ENCODE data around the gene NUDT22. TPM values are rescaled to one million over a fixed set of nuclear protein-coding genes. Genes with fewer than 3 reads are reported as not detected.
A peak's percentile ranks its signal among the peaks of the same experiment; 100 is the strongest.

The NUDT22 gene
- total and polyA plus RNA-seq, 2 experiments from 2014 or later: 33.9 to 67.0 TPM

GRCh38 chr11:64249563-64250414 is 23.7 kb downstream of the NUDT22 start:
- DNase-seq (ENCODE audit: low spot score) (peak; percentile 78), ATAC-seq (peak; percentile 3)
- H4K20me1 ChIP-seq (replicated peaks; ENCODE audit: insufficient read depth): no peaks in the 10 kb centered on the region; the same call in none of the 2 replicates
- no peaks in the 10 kb centered on the region for H3K36me3 ChIP-seq (ENCODE audit: insufficient read depth)
- peaks cover 34% of the 10 kb centered on the region for H3K27me3 Mint-ChIP-seq (ENCODE audit: insufficient read depth, low read depth, poor library complexity)
- no peaks in the 10 kb centered on the region for H3K9me3 Mint-ChIP-seq
- H2AFZ ChIP-seq: no peak overlapping the region
- peak overlapping the region; percentile 96 for H3K27ac ChIP-seq (ENCODE audit: low read depth)
- H3K4me3 ChIP-seq: peak overlapping the region; percentile 100
- peaks cover 32% of the 10 kb centered on the region for H3K4me1 ChIP-seq (ENCODE audit: insufficient read depth)
- H3K9me2 ChIP-seq (ENCODE audit: insufficient read depth): no peaks in the 10 kb centered on the region
- H3K36me3 Mint-ChIP-seq (ENCODE audit: low read depth): peaks cover 8% of the 10 kb centered on the region; the same call in 2 of the 3 replicates
- H3K27ac Mint-ChIP-seq: peak overlapping the region; percentile 94
- peaks cover 38% of the 10 kb centered on the region for H3F3A ChIP-seq (replicated peaks; ENCODE audit: low read depth)
- H3K27me3 ChIP-seq (ENCODE audit: insufficient read depth): no peaks in the 10 kb centered on the region
- H3K4me2 ChIP-seq: peak overlapping the region; percentile 100
- peaks cover 39% of the 10 kb centered on the region for H3K4me1 Mint-ChIP-seq
- peaks cover 33% of the 10 kb centered on the region for H3K79me2 ChIP-seq (replicated peaks; ENCODE audit: insufficient read depth)
- peak overlapping the region; percentile 88 for H3K4me3 Mint-ChIP-seq
- TF ChIP-seq ETS1 (IDR thresholded peaks at IDR 0.05): peak; percentile 50; the same call in 1 of the 2 replicates
- peak; percentile 21; the same call in 1 of the 2 replicates for TF ChIP-seq POLR2AphosphoS5 (IDR thresholded peaks at IDR 0.05; ENCODE audit: low read depth)
- TF ChIP-seq NANOG (IDR thresholded peaks at IDR 0.05; ENCODE audit: borderline replicate concordance): no peak

GRCh38 chr11:64250415-64251015 is 24.4 kb downstream of the NUDT22 start:
- Mint-ChIP-seq H3K4me1 (peaks cover 39% of the 10 kb centered on the region), H3K36me3 (ENCODE audit: low read depth) (peaks cover 13% of the 10 kb centered on the region), H3K27me3 (ENCODE audit: insufficient read depth, low read depth, poor library complexity) (peaks cover 32% of the 10 kb centered on the region), H3K4me3 (peak overlapping the region; percentile 88), H3K9me3 (no peaks in the 10 kb centered on the region), H3K27ac (peak overlapping the region; percentile 94)
- DNase-seq (ENCODE audit: low spot score) (peak; percentile 59), ATAC-seq (peak; percentile 1)
- Histone ChIP-seq H3K27ac (ENCODE audit: low read depth) (peak overlapping the region; percentile 96), H3K9me2 (ENCODE audit: insufficient read depth) (no peaks in the 10 kb centered on the region), H3K79me2 (replicated peaks; ENCODE audit: insufficient read depth) (peaks cover 27% of the 10 kb centered on the region), H3K36me3 (ENCODE audit: insufficient read depth) (no peaks in the 10 kb centered on the region), H3K27me3 (ENCODE audit: insufficient read depth) (no peaks in the 10 kb centered on the region), H3K4me2 (peak overlapping the region; percentile 100), H2AFZ (no peak overlapping the region; the same call in 1 of the 2 replicates), H4K20me1 (replicated peaks; ENCODE audit: insufficient read depth) (no peaks in the 10 kb centered on the region; the same call in none of the 2 replicates), H3F3A (replicated peaks; ENCODE audit: low read depth) (peaks cover 38% of the 10 kb centered on the region), H3K4me1 (ENCODE audit: insufficient read depth) (peaks cover 32% of the 10 kb centered on the region), H3K4me3 (peak overlapping the region; percentile 100)
- no peak for TF ChIP-seq REST (IDR thresholded peaks at IDR 0.05; ENCODE audit: unreplicated experiment)

Data from GM23338 (cell line).